Neural crest cell (in vitro differentiated cells): Measurements from ENCODE around the gene SHISA9. TPM values are rescaled to one million over a fixed set of nuclear protein-coding genes. Genes with fewer than 3 reads are reported as not detected.

Experiments
- DNase-seq: peaks from one replicate; pipeline ENCODE4 v3.0.0; 2021; ENCODE audit warnings: low read depth, mixed read lengths, low spot score
- H3K27ac Mint-ChIP-seq: one replicate; pipeline ENCODE4 v1.8.0; 2021; ENCODE audit warnings: mild to moderate bottlenecking, mixed read lengths; ENCODE audit not compliant: unreplicated experiment
- H3K27me3 Mint-ChIP-seq: 2 replicates; pipeline ENCODE4 v1.8.0; 2021; ENCODE audit warnings: low read depth, mild to moderate bottlenecking, mixed read lengths
- H3K36me3 Mint-ChIP-seq: 2 replicates; pipeline ENCODE4 v1.8.0; 2021; ENCODE audit warnings: low read depth, mild to moderate bottlenecking, mixed read lengths
- H3K4me1 Mint-ChIP-seq: 2 replicates; pipeline ENCODE4 v1.8.0; 2021; ENCODE audit warnings: mixed read lengths
- H3K4me3 Mint-ChIP-seq: one replicate; pipeline ENCODE4 v1.8.0; 2021; ENCODE audit warnings: mild to moderate bottlenecking, mixed read lengths
- H3K9me3 Mint-ChIP-seq: 2 replicates; pipeline ENCODE4 v1.8.0; 2021; ENCODE audit warnings: mixed read lengths
- total RNA-seq: library from RNA; stranded (reverse); gene quantifications from 2 replicates; pipeline ENCODE4 v1.2.1, GENCODE V29; 2021
- TF ChIP-seq, protein P1 (sequence below): fragments of 200-600 bp; sonication (generic); conservative IDR thresholded peaks from 2 replicates; pipeline ENCODE4 v1.5.0; 2021; ENCODE audit warnings: antibody characterized with exemption, mild to moderate bottlenecking

The SHISA9 gene
- total RNA-seq, 1 donor from 2014 or later = 1.3 TPM

- Mint-ChIP-seq H3K27ac (no peak overlapping the region), H3K9me3 (peaks cover 5% of the 10 kb centered on the region), H3K4me1 (peaks cover 6% of the 10 kb centered on the region), H3K27me3 (no peaks in the 10 kb centered on the region), H3K36me3 (no peaks in the 10 kb centered on the region), H3K4me3 (no peak overlapping the region)
- TF ChIP-seq, protein P1, sequence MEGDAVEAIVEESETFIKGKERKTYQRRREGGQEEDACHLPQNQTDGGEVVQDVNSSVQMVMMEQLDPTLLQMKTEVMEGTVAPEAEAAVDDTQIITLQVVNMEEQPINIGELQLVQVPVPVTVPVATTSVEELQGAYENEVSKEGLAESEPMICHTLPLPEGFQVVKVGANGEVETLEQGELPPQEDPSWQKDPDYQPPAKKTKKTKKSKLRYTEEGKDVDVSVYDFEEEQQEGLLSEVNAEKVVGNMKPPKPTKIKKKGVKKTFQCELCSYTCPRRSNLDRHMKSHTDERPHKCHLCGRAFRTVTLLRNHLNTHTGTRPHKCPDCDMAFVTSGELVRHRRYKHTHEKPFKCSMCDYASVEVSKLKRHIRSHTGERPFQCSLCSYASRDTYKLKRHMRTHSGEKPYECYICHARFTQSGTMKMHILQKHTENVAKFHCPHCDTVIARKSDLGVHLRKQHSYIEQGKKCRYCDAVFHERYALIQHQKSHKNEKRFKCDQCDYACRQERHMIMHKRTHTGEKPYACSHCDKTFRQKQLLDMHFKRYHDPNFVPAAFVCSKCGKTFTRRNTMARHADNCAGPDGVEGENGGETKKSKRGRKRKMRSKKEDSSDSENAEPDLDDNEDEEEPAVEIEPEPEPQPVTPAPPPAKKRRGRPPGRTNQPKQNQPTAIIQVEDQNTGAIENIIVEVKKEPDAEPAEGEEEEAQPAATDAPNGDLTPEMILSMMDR = no peak
- DNase-seq = no peak
Measured at GRCh38 chr16:13063457-13063856, 162.1 kb downstream of the SHISA9 start.

DNA sequence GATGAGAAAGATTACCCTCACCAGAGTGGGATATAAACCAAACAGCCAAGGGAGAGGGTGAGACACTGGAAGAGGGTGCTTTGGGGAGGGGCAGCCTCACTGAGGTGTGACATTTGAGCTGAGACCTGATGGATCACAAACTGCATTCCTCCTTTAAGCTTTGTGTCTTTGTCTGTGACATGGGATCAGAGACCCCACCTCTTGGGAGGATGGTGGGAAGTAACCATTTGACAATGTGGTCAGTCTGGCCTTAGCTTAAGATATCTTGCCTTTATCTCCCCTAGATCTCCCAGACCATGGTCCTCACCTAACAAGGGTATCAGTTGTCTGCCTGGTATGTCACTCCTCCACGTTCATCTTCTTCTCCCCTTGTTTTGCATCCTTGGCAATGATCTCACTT is 163.4 kb downstream of the SHISA9 start:
- TF ChIP-seq, protein P1 = no peak
- no peaks in the 10 kb centered on the region for H3K36me3 Mint-ChIP-seq
- no peak overlapping the region for H3K27ac Mint-ChIP-seq
- DNase-seq = no peak
- H3K9me3 Mint-ChIP-seq = peaks cover 5% of the 10 kb centered on the region
- no peaks in the 10 kb centered on the region for H3K27me3 Mint-ChIP-seq
- H3K4me3 Mint-ChIP-seq = no peak overlapping the region
- peaks cover 6% of the 10 kb centered on the region for H3K4me1 Mint-ChIP-seq

- no peak overlapping the region for H3K4me3 Mint-ChIP-seq
- peaks cover 6% of the 10 kb centered on the region for H3K27me3 Mint-ChIP-seq
- H3K36me3 Mint-ChIP-seq = no peaks in the 10 kb centered on the region
- TF ChIP-seq, protein P1 = no peak
- peaks cover 6% of the 10 kb centered on the region for H3K4me1 Mint-ChIP-seq
- H3K27ac Mint-ChIP-seq = no peak overlapping the region
- peaks cover 5% of the 10 kb centered on the region for H3K9me3 Mint-ChIP-seq
- DNase-seq = no peak
Measured at GRCh38 chr16:13067648-13068047, 166.2 kb downstream of the SHISA9 start.

- peaks cover 6% of the 10 kb centered on the region for H3K4me1 Mint-ChIP-seq
- peaks cover 5% of the 10 kb centered on the region for H3K9me3 Mint-ChIP-seq
- DNase-seq = no peak
- peaks cover 6% of the 10 kb centered on the region for H3K27me3 Mint-ChIP-seq
- TF ChIP-seq, protein P1 = no peak
- no peak overlapping the region for H3K4me3 Mint-ChIP-seq
- no peak overlapping the region for H3K27ac Mint-ChIP-seq
- no peaks in the 10 kb centered on the region for H3K36me3 Mint-ChIP-seq
Measured at GRCh38 chr16:13068912-13069583, 167.7 kb downstream of the SHISA9 start.

DNA sequence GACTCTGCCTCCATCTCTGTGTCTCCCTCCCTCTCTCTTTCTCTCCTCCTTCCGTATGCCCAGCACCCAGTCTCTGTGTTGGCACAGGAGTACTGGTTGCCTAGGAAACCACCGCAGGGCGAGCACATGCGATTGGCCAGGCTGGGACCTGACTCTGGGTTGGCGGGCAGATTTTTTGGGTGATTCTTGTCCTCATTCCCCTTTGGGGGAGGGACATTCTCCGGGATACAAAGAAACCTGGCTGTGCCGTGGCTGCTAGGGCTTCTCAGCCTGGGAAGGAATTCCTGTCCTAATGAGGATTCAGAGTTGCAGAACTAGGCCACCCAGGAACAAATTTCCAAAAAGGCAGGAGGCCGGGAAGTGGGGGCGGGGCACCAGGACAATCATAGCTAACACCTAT is 168.9 kb downstream of the SHISA9 start:
- peaks cover 5% of the 10 kb centered on the region for H3K9me3 Mint-ChIP-seq

More for the DNA sequence above, 168.9 kb downstream of the SHISA9 start:
- peaks cover 6% of the 10 kb centered on the region for H3K4me1 Mint-ChIP-seq
- TF ChIP-seq, protein P1 = no peak
- no peak for DNase-seq
- peaks cover 6% of the 10 kb centered on the region for H3K27me3 Mint-ChIP-seq
- no peak overlapping the region for H3K4me3 Mint-ChIP-seq
- no peak overlapping the region for H3K27ac Mint-ChIP-seq
- H3K36me3 Mint-ChIP-seq = no peaks in the 10 kb centered on the region
